Activated CD4-positive, alpha-beta T cell treated with anti-CD3 and anti-CD28 coated beads for 36 hours (primary cell): ENCODE results near the gene PBOV1. TPM values are rescaled to one million over a fixed set of nuclear protein-coding genes. Genes with fewer than 3 reads are reported as not detected.

Source experiments
- ATAC-seq: fragments of 200-7000 bp; cut with Tn5 transposase; one replicate; pipeline ENCODE4 v1.10.0; 2021; ENCODE audit warnings: mild to moderate bottlenecking, moderate library complexity
- CTCF ChIA-PET: fragments of 350-600 bp; sonication (Branson Sonifier 250); formaldehyde crosslinking; loops from one replicate; lab custom pipeline; 2021; ENCODE audit warnings: antibody characterized with exemption; lab: Charles Lee
- POLR2A ChIA-PET: fragments of 350-600 bp; sonication (Branson Sonifier 250); formaldehyde crosslinking; loops from one replicate; lab custom pipeline; 2021; ENCODE audit warnings: antibody characterized with exemption, inconsistent platforms; lab: Charles Lee
- DNase-seq: peaks from one replicate; pipeline ENCODE4 v3.0.0-alpha.2; 2020
- H3K27ac Mint-ChIP-seq: one replicate; pipeline ENCODE4 v1.8.0; 2021; ENCODE audit warnings: mixed read lengths
- H3K27me3 Mint-ChIP-seq: one replicate; pipeline ENCODE4 v1.8.0; 2021; ENCODE audit warnings: mixed read lengths
- H3K36me3 Mint-ChIP-seq: one replicate; pipeline ENCODE4 v1.8.0; 2021; ENCODE audit warnings: low read depth, mixed read lengths
- H3K4me1 Mint-ChIP-seq: one replicate; pipeline ENCODE4 v1.8.0; 2021; ENCODE audit warnings: mixed read lengths
- H3K4me3 Mint-ChIP-seq: one replicate; pipeline ENCODE4 v1.8.0; 2021; ENCODE audit warnings: mild to moderate bottlenecking, moderate library complexity, mixed read lengths
- H3K9me3 Mint-ChIP-seq: one replicate; pipeline ENCODE4 v1.8.0; 2021; ENCODE audit warnings: low read depth, mixed read lengths
- intact Hi-C, 2 experiments: fragments of 100-400 bp; cut with DNase I in 1 of 2; cut with micrococcal nuclease in 1 of 2; formaldehyde crosslinking; loops; one replicate each; pipeline versions ENCODE4 v1.14.2 to v1.15.1; 2022 to 2024; cut with DNase I, micrococcal nuclease
- total RNA-seq, 2 experiments: library from RNA; stranded (reverse); gene quantifications; one replicate each; pipeline ENCODE4 v1.2.3, GENCODE V29; 2021

The PBOV1 gene
- total RNA-seq, 2 experiments from 2014 or later = not detected

GRCh38 chr6:138248878-138249277 lies 30.6 kb upstream of the PBOV1 start:
- intact Hi-C loops = no loop called here
- no peak overlapping the region for H3K4me3 Mint-ChIP-seq
- H3K36me3 Mint-ChIP-seq = no peaks in the 10 kb centered on the region
- no peaks in the 10 kb centered on the region for H3K4me1 Mint-ChIP-seq
- ChIA-PET CTCF (interaction anchor here (0.7 to 1.2 kb wide), 2 partner anchors 36 to 164 kb away, joined by 3 to 5 read pairs; no protein-coding TSS in a partner anchor), POLR2A (no interaction called here)
- no peak overlapping the region for H3K27ac Mint-ChIP-seq
- peaks cover 2% of the 10 kb centered on the region for H3K27me3 Mint-ChIP-seq
- ATAC-seq (no peak), DNase-seq (no peak)
- no peaks in the 10 kb centered on the region for H3K9me3 Mint-ChIP-seq

GRCh38 chr6:138248011-138248410 lies 29.7 kb upstream of the PBOV1 start:
- intact Hi-C loops = no loop called here
- Mint-ChIP-seq H3K27me3 (peaks cover 1% of the 10 kb centered on the region), H3K4me1 (no peaks in the 10 kb centered on the region), H3K36me3 (no peaks in the 10 kb centered on the region), H3K27ac (no peak overlapping the region), H3K4me3 (no peak overlapping the region), H3K9me3 (no peaks in the 10 kb centered on the region)
- no peak for ATAC-seq
- ChIA-PET POLR2A (no interaction called here), CTCF (interaction anchor here (0.7 to 1.2 kb wide), 2 partner anchors 37 to 165 kb away, joined by 3 to 5 read pairs; no protein-coding TSS in a partner anchor)
- no peak for DNase-seq

- ChIA-PET POLR2A (interaction anchor here (0.7 kb wide), 1 partner anchor 166 kb away, joined by 3 read pairs; no protein-coding TSS in a partner anchor), CTCF (no interaction called here)
- Mint-ChIP-seq H3K36me3 (no peaks in the 10 kb centered on the region), H3K9me3 (no peaks in the 10 kb centered on the region), H3K4me1 (no peaks in the 10 kb centered on the region), H3K27ac (no peak overlapping the region), H3K27me3 (peaks cover 1% of the 10 kb centered on the region), H3K4me3 (no peak overlapping the region)
- no peak for ATAC-seq
- no peak for DNase-seq
- intact Hi-C loops = no loop called here
These were observed 28.6 kb upstream of the PBOV1 start for GRCh38 chr6:138246650-138247440.

- H3K36me3 Mint-ChIP-seq = no peaks in the 10 kb centered on the region
- peaks cover 4% of the 10 kb centered on the region for H3K27me3 Mint-ChIP-seq
- no peak overlapping the region for H3K27ac Mint-ChIP-seq
- no peak for DNase-seq
- POLR2A ChIA-PET = no interaction called here
- H3K9me3 Mint-ChIP-seq = no peaks in the 10 kb centered on the region
- ATAC-seq = no peak
- no peak overlapping the region for H3K4me3 Mint-ChIP-seq
- no peaks in the 10 kb centered on the region for H3K4me1 Mint-ChIP-seq
- CTCF ChIA-PET = no interaction called here
- intact Hi-C loops = no loop called here
These were observed 27.5 kb upstream of the PBOV1 start for GRCh38 chr6:138245751-138246150.

GRCh38 chr6:138242987-138243592 lies 24.8 kb upstream of the PBOV1 start:
- no peak for ATAC-seq
- POLR2A ChIA-PET = no interaction called here
- H3K27ac Mint-ChIP-seq = no peak overlapping the region
- H3K4me3 Mint-ChIP-seq = no peak overlapping the region
- H3K36me3 Mint-ChIP-seq = no peaks in the 10 kb centered on the region
- peaks cover 8% of the 10 kb centered on the region for H3K27me3 Mint-ChIP-seq
- H3K9me3 Mint-ChIP-seq = no peaks in the 10 kb centered on the region
- CTCF ChIA-PET = no interaction called here
- intact Hi-C loops = no loop called here
- no peaks in the 10 kb centered on the region for H3K4me1 Mint-ChIP-seq
- DNase-seq = no peak

GRCh38 chr6:138241934-138242333 lies 23.6 kb upstream of the PBOV1 start:
- ATAC-seq (no peak), DNase-seq (no peak)
- H3K4me3 Mint-ChIP-seq = no peak overlapping the region
- H3K27ac Mint-ChIP-seq = no peak overlapping the region
- no peaks in the 10 kb centered on the region for H3K9me3 Mint-ChIP-seq
- no peaks in the 10 kb centered on the region for H3K4me1 Mint-ChIP-seq
- H3K36me3 Mint-ChIP-seq = no peaks in the 10 kb centered on the region
- ChIA-PET CTCF (no interaction called here), POLR2A (no interaction called here)
- peaks cover 11% of the 10 kb centered on the region for H3K27me3 Mint-ChIP-seq
- intact Hi-C loops = no loop called here

GRCh38 chr6:138241381-138241780 lies 23.1 kb upstream of the PBOV1 start:
- ChIA-PET POLR2A (no interaction called here), CTCF (no interaction called here)
- Mint-ChIP-seq H3K27me3 (peaks cover 11% of the 10 kb centered on the region), H3K36me3 (no peaks in the 10 kb centered on the region), H3K9me3 (no peaks in the 10 kb centered on the region), H3K4me1 (no peaks in the 10 kb centered on the region), H3K4me3 (no peak overlapping the region), H3K27ac (no peak overlapping the region)
- no peak for DNase-seq
- intact Hi-C loops = no loop called here
- ATAC-seq = no peak

GRCh38 chr6:138240476-138241245 lies 22.4 kb upstream of the PBOV1 start:
- POLR2A ChIA-PET = no interaction called here
- H3K9me3 Mint-ChIP-seq = no peaks in the 10 kb centered on the region
- H3K36me3 Mint-ChIP-seq = no peaks in the 10 kb centered on the region
- ATAC-seq (no peak), DNase-seq (no peak)
- peaks cover 11% of the 10 kb centered on the region for H3K27me3 Mint-ChIP-seq
- CTCF ChIA-PET = interaction anchor here (1.0 to 1.3 kb wide), 2 partner anchors 124 to 132 kb away, joined by 3 to 4 read pairs; no protein-coding TSS in a partner anchor
- no peak overlapping the region for H3K27ac Mint-ChIP-seq
- no peak overlapping the region for H3K4me3 Mint-ChIP-seq
- H3K4me1 Mint-ChIP-seq = no peaks in the 10 kb centered on the region
- intact Hi-C loops = no loop called here

GRCh38 chr6:138239774-138240173 lies 21.5 kb upstream of the PBOV1 start:
- H3K27ac Mint-ChIP-seq = no peak overlapping the region
- no peak for DNase-seq
- no peaks in the 10 kb centered on the region for H3K9me3 Mint-ChIP-seq
- ChIA-PET POLR2A (no interaction called here), CTCF (interaction anchor here (1.0 to 1.3 kb wide), 2 partner anchors 123 to 131 kb away, joined by 3 to 4 read pairs; no protein-coding TSS in a partner anchor)
- H3K4me1 Mint-ChIP-seq = no peaks in the 10 kb centered on the region
- H3K27me3 Mint-ChIP-seq = peaks cover 11% of the 10 kb centered on the region
- intact Hi-C loops = no loop called here
- no peak for ATAC-seq
- no peak overlapping the region for H3K4me3 Mint-ChIP-seq
- H3K36me3 Mint-ChIP-seq = no peaks in the 10 kb centered on the region

- no peaks in the 10 kb centered on the region for H3K9me3 Mint-ChIP-seq
- no peak overlapping the region for H3K4me3 Mint-ChIP-seq
- DNase-seq (no peak), ATAC-seq (no peak)
- H3K27ac Mint-ChIP-seq = no peak overlapping the region
- CTCF ChIA-PET = no interaction called here
- POLR2A ChIA-PET = no interaction called here
- H3K4me1 Mint-ChIP-seq = no peaks in the 10 kb centered on the region
- H3K27me3 Mint-ChIP-seq = peaks cover 11% of the 10 kb centered on the region
- intact Hi-C loops = no loop called here
- no peaks in the 10 kb centered on the region for H3K36me3 Mint-ChIP-seq
These were observed 20.1 kb upstream of the PBOV1 start for GRCh38 chr6:138238368-138238767.

- H3K4me3 Mint-ChIP-seq = no peak overlapping the region
- ATAC-seq (no peak), DNase-seq (no peak)
- H3K4me1 Mint-ChIP-seq = no peaks in the 10 kb centered on the region
- ChIA-PET POLR2A (no interaction called here), CTCF (interaction anchor here (0.7 kb wide), 1 partner anchor 18 kb away, joined by 3 read pairs; no protein-coding TSS in a partner anchor)
- no peak overlapping the region for H3K27ac Mint-ChIP-seq
- peaks cover 9% of the 10 kb centered on the region for H3K27me3 Mint-ChIP-seq
- H3K9me3 Mint-ChIP-seq = no peaks in the 10 kb centered on the region
- H3K36me3 Mint-ChIP-seq = no peaks in the 10 kb centered on the region
- intact Hi-C loops = no loop called here
These were observed 19.2 kb upstream of the PBOV1 start for GRCh38 chr6:138237463-138237862.
